GM19467 (cell line): Measurements from ENCODE around the gene IFI27L1.

ENCODE experiments used
- ATAC-seq: cut with Tn5 transposase; IDR thresholded peaks from one replicate; pipeline ENCODE4 v1.9.1; 2021; ENCODE audit warnings: mild to moderate bottlenecking, moderate library complexity; ENCODE audit not compliant: unreplicated experiment

The IFI27L1 gene

DNA sequence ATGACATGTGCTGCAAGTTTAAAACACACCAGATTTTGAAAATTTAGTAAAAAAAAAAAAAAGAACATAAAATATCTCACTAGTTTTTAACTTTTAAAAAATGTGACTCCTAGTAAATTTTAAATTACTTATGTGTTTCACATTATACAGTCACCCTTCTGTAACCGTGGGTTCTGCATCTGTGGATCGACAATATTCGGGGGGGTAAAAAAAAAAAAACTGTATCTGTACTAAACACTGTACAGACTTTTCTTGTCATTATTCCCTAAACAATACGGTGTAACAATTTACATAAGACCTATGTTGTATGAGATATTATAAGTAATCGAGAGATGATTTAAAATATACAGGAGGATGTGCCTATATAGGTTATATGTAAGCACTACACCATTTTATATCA lies 3.3 kb upstream of the IFI27L1 start:
- no peak for ATAC-seq

DNA sequence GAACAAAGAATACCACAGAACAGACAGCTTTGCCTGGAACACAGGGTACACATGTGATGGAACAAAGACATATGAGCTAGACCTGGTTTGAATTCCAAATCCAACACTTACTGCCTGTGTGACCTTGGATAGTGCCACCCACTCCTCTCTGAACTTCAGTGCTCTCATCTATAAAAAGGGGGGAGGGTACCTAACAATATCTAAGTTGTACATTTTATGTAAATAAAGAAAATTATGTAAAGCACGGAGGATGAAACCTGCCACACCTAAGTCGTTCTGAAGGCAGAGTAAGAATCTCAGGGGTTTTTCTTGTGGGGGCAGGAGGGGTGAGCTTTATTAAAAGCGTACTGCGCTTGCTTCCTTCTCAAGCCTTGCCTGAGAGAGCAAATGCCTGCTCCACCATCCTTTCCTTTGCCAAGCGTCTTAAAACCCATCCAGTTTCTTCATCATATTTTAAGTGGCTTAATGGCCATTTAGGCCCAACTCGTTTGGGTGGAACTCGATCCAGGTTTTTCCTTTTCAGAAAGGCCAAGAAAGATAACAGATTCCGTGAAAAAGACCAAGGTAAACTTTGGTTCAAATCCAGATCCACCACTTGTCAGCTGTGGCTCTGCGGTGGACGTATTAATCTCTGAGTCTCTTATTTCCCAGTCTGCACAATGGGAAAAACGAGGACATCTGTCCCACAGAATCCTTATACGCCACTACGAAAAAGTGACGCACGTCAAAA lies 1.1 kb upstream of the IFI27L1 start:
- no peak for ATAC-seq

DNA sequence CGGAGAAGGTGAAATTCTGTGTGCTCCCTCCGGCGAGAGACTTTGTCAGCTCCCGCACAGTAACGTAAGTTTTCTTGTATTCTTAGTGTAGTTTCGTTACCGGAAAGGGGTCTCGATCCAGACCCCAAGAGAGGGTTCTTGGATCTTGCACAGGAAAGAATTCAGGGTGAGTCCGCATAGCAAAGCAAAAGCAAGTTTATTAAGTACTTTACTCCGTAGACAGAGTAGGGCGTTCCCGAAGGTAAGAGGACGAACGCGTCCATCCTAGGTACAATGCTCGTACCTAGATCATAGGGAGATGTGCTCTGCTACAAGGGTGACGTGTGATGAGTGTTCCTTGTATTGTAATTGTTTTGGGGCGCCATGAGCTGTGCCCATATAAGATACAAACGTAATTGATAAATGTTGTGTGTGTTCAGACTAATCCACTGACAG lies 293 bp downstream of the IFI27L1 start:
- peak; percentile 16 for ATAC-seq

DNA sequence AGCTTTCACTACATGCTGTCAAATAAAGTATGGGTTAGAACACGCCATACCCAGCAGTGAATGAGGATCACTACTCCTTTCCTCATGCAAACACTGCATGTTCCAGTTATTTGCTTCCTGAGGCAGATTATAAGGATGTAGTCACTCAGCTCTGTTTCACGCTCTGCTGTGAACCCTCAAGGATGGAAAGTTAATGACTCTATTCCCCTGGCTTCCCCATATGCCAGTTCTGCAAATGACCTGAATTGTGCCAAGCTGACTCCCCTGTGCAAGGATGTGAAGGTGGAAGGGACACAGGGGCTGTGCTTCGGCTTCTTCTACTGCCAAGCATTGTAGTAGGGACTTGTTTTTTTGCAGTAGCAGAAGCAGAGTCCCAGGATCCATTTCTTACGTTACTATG lies 6.8 kb downstream of the IFI27L1 start:
- no peak for ATAC-seq

DNA sequence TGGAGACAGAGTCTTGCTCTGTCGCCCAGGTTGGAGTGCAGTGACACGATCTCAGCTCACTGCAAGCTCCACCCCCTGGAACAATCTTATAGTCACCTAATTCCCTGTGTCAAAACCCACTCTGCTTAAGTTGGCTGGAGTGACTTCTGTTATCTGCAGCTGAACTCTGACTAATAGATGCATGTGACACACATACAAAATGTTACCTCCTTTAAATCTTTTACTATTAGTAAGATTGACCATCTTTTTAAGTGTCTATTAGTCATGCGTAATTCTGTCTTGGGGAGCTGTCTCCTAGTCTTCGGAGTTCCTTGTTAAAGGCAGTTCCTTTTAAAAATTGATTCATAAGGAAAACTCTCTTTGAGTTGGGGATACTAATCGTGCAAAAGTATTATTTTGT lies 7.4 kb downstream of the IFI27L1 start:
- ATAC-seq, result no peak

DNA sequence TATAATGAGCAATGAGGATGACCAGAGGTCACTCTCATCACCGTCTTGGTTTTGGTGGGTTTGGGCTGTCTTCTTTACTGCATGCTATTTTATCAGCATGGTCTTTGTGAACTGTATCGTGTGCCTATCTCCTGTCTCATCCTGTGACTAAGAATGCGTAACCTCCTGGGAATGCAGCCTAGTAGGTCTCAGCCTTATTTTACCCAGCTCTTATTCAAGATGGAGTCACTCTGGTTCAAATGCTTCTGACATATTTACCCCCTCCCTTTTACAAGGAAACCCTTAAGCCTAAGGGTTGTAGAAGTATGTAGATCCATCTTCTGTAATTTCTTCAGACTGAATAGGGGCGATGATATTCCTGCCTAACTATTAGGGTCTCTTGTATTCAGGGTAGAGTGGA lies 8.4 kb downstream of the IFI27L1 start:
- no peak for ATAC-seq

DNA sequence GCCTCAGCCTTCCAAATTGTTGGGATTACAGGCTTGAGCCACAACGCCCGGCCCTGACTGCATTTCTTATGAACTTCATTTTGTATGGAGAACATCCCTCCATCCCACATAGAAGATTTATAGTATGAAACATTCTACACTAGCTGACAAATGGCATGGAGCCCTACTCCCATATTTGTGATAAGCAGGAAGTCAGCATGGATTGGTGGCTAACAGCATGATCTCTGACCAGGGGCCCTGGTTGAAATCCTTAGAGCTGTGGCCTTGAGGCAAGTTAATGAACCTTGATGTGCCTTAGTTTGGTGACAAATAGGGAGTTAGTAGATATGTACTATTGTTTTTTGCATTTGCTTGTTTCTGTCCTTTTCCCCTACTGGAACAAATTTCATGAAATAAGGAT lies 12.3 kb downstream of the IFI27L1 start:
- ATAC-seq, result no peak

DNA sequence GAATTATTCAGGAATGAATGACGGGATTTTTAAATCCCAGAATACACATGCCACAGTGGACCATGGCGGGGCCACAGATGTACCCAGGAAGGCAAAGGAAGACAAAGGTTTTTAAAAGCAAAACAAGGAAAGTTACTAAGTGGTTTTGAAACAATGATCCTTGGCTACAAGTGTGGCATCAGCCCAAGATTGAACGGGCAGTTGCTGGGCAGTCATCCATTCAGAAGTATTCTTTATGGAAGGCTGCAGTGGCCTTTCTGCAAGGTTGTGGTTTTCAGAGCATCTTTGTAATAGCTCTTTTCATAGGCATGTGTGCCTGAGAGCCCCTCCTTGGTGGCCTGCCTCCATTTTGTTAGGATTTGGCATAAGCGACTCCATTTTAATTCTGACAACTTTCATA lies 16.0 kb downstream of the IFI27L1 start:
- no peak for ATAC-seq

DNA sequence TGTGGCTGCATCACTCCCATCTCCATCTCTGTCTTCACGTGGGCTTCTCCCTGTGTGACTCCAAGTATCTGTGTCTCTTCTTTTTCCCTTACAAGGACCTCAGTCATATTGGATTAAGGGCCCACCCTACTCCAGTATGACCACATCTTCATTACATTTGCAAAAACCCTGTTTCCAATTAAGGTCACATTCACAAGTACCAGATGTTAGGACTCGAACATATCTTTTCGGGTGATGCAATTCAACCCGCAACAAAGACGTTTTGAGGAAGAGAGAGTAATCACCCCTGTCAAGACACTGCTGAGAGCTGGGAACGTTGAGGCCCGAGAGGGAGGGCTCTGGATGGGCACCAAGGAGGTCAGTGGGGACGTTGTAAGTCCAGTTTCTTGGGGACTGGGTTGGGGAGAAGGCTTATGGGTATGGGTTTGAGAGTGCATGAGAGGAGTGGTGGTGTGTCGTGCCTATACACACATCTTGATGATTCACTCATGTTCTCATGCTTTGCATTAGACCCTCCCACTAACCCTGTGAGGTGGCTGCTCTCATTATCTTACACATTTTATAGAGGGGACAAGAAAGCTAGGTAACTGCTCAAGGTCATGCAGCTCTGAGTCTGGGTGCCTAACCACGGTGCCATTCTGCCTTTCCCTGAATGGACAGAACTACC lies 17.3 kb downstream of the IFI27L1 start:
- no peak for ATAC-seq

DNA sequence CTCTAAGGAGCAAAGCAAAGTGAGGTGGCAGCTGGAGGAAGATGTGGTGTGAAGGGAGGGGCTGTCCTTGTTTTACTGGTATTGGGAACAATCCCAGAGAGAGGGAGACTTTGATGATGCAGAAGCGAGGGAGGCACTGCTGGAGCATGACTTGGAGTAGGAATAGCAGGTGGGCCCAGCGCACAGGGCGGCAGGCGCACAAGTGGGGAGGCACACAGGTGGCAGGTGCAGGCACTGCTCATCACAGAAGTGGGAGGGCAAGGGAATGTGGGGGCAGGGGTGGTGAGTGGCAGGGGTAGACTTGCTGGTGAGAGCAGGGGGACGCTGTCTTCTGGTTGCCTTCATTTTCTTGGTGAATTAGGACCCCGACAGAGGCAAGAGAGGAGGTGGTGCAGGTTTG lies 17.9 kb downstream of the IFI27L1 start:
- no peak for ATAC-seq

DNA sequence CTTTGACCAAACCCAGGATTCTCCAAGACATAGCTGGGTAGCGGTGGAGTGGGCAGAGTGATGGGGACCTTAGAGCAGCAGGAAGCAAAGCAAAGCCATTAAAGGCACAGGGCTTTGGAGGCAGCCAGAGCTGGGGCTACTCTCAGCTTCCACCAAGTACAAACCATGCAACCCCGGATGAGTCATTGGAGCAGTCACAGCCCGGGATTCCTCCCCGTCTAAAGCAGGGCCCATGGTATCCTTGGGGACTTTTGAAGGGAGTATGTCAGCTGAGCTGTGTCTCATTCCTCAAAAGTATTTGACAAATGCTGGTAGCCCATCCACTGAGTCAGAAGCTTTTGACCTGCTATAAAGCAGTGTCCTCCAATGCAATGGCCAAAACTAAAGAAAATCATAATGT lies 19.7 kb downstream of the IFI27L1 start:
- no peak for ATAC-seq

DNA sequence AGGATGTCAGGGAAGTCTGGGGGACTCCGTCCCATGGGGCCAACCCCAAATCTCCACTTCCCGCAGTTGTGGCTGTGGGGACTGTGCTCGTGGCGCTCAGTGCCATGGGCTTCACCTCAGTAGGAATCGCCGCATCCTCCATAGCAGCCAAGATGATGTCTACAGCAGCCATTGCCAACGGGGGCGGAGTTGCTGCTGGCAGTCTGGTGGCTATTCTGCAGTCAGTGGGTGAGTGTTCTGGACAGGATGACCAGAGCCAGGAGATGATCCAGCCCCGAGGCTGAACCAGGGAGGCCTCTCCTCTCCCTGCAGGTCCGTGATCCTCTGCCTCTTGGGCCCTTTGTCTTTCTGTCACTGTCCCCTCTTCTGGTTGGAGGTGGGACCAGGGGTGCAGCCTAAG lies 20.6 kb downstream of the IFI27L1 start:
- no peak for ATAC-seq

DNA sequence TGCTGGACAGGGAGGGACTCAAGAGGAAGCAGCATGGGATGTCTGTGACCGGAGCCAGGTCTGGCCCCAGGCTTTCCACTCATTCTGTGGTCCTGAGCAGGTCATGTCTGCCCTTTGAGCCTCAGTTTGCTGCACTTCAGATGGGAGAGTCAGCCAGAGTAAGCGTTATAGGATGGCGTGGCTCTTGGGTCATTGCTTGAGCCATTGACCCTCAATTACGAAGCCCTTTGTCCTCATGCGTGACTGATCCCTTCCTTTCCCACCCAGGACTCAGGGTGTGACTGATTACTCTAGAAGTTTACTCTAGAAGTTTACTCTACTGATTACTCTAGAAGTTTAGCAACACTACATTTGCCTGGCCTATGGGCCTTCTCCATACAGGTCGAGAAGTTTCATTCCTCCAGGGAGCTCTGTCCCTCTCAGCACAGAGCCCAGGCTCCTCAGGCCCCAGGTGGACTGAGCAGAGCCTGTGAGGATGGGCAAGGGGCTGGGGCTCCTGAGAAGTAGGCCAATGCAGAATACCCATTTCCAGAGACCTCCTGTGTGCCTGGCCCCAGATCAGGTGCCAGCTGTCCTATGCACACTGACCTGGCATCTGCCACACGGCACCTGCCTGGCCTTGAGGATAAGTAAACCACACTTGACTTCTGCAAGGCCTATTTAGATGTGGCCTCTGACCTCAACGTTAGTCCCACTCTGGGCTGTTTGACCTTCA lies 21.8 kb downstream of the IFI27L1 start:
- no peak for ATAC-seq

DNA sequence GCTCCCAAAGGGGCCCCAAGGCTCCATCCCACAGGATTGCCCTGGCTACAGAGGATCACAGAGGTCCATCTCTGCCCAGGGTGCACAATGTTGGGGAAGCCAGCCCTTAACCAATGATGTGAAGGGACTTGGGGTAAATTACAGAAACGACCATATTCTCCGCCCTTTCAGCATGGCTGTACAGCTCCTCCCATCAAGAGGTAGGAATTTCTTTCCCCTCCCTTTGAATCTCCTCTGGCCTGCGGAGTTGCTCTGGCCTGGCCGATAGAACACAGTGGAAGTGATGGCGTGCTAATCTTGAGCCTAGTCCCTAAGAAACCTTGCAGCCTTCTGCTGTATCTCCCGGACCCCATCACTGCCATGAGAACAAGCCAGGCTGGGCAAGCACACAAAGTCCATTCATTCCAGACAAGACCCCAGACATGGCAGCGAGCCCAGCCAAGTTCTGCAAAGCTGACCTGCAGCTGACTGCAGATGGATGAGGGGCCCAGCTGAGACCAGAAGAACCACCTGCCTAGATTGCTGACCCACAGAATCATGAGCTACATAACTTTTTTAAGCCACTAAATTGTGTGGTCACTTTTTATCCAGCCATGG lies 22.5 kb downstream of the IFI27L1 start:
- ATAC-seq, result no peak

DNA sequence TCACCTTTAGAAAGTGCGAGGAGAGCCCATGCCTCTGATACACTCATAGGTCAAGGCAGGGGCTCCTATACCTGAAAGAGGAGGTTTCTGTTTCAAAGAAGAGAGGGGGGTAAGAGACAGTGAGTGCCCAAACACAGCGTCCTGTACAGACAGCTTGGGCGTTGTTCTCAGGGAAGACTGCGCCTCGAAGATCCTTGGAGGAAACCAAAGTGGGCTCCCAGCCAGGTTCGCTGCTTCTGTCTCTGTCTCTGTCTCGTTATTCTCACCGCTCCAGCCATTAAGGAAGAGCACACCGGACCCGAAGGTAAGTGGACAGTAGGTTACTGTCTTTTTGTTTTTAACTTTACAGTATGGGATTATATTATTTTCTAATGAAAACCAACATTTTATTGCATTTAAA lies 23.6 kb downstream of the IFI27L1 start:
- ATAC-seq, result no peak

DNA sequence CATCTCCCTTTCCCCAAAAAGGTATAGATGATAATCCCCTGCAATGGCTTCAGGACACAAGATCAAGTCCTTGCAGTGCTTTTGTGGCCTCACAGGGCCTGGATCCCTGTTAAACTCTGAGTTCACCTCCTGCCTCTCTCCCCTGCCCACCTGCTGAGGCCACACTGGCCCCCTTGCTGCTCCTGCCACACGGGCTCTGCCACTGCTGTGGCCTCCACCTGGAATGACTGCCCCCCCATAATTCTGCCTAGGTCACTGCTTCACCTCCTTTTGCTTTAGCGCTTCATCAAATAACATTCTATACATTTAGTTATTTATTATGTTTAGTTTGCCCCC lies 28.8 kb downstream of the IFI27L1 start:
- ATAC-seq, result no peak

DNA sequence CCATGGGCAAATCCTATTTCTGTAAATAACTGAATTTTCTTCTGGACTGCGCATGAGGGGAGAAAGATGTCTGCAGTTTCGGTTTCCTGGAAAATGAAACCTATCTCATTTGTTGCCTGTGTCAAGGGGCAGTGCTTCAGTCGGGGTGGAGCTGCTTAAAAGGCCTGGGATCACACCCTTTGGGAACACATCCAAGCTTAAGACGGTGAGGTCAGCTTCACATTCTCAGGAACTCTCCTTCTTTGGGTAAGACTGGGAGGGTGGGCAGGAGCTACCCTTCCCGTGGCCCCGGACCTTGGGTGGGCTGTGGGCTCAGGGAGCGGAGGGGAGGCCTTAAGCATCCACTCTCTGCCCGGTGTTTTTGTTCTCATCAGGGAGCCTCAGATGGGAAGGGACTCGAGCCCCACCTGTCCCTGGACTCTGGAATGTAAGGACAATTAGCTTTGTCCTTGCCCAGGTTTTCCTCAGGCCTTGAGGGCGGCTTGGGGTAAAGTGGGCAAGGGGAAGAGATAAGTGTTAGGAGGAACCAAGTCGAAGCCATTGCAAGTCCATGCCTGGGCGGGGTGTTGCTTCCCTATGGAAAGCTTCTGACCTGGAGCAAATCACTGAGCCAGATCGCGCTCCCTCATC lies 29.6 kb downstream of the IFI27L1 start, which contains the start of gene IFI27:
TSS of gene IFI27 (plus strand) at position 185 of the 630 bp plus-strand sequence.
- ATAC-seq, result no peak

DNA sequence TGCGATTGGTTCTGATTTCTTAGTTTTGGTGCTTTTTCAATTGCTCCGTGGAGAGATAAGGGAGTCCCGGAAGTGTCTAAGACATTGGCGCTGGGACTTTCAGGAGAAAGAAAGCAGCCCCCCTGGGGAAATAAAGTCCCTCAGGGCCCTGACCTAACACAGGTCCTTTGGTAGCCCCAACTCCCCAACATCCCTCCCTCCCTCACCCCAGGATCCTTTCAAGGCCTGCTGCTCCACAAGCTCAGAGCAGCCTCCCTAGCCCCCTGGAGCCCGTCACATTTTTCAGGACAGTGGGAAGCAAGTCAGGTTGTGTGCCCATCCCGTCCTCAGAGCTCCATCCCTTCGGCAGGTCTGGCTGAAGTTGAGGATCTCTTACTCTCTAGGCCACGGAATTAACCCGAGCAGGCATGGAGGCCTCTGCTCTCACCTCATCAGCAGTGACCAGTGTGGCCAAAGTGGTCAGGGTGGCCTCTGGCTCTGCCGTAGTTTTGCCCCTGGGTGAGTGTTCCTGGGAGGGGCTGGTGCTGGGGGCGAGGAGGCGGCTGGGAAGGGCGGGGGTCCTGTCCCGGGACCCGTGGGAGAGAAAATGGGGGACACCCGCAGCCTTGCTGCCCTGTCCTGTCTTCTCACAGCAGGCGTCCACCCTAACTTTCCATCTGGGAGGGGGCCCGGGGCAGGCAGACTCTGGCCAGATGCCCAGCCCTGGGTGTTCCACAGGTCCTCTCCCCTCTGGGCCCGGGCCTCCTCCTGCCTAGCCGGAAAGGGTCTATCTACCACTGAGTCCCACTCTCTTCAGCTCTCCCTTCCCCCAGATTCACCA lies 30.4 kb downstream of the IFI27L1 start:
- ATAC-seq, result no peak

DNA sequence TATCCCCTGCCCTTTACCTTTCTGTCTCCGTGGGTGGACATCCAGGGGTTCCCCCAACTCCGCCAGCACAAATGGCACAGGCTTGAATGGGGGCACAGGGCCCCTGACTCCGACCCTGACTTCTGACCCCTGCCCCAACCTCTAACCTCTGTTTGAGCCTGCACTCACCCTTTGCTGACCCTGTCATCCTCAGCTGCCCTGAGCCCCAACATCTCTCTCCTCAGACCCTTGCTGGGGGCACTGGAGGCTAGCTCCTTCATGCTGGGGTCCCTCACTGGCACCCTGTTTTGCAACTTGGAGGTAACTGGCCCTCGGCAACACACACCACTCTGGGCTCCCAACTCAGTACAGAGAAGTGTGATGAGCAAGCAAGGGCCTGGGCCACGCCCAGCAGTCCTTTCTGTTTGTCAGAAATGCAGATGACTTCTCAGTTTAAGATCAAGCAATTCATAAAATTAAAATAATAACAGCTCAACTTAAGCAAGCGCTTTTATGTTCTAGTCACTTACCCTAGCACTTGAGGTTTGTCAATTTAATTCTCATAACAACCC lies 31.5 kb downstream of the IFI27L1 start:
- ATAC-seq, result no peak

DNA sequence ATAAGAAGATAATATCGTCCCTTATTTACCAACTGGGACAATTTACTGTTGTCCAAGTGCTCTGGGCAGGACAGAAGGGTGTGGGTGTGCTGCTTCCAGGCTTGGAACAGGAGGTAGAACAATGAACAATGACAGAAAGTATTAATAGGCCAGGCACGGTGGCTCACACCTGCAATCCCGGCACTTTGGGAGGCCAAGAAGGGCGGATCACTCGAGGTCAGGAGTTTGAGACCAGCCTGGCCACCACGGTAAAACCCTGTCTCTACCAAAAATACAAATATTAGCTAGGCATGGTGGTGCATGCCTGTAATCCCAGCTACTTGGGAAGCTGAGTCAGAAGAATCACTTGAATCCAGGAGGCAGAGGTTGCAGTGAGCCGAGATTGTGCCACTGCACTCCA lies 32.0 kb downstream of the IFI27L1 start:
- ATAC-seq, result no peak
